Panc1 (cell line): ENCODE measurements around the gene SDK1.

Source experiments
- POLR2AphosphoS5 ChIP-seq: IDR thresholded peaks from 2 replicates; pipeline ENCODE4 v1.6.1; 2012; ENCODE audit warnings: mild to moderate bottlenecking, low read depth, low read length, moderate library complexity
- SIN3A ChIP-seq: IDR thresholded peaks from 2 replicates; pipeline ENCODE4 v1.6.1; 2012; ENCODE audit warnings: low read depth, mild to moderate bottlenecking, low read length, moderate library complexity, borderline replicate concordance; ENCODE audit not compliant: insufficient read depth
- TCF7L2 ChIP-seq: IDR thresholded peaks from 2 replicates; pipeline ENCODE4 v1.6.1; 2011; ENCODE audit warnings: mild to moderate bottlenecking, low read depth, low read length, inconsistent platforms
- TF ChIP-seq, protein P1 (sequence below): fragments of 450-650 bp; IDR thresholded peaks from 2 replicates; pipeline ENCODE4 v1.5.1; 2017; ENCODE audit warnings: mild to moderate bottlenecking
- TF ChIP-seq, protein P2 (sequence below), 2 experiments: IDR thresholded peaks; 2 replicates each; pipeline ENCODE4 v1.6.1; 2011 to 2012; ENCODE audit warnings: low read depth in 2 of 2, control low read depth in 1 of 2, low read length in 1 of 2, mild to moderate bottlenecking in 1 of 2, moderate library complexity in 1 of 2; ENCODE audit not compliant: insufficient read depth in 1 of 2

DNA sequence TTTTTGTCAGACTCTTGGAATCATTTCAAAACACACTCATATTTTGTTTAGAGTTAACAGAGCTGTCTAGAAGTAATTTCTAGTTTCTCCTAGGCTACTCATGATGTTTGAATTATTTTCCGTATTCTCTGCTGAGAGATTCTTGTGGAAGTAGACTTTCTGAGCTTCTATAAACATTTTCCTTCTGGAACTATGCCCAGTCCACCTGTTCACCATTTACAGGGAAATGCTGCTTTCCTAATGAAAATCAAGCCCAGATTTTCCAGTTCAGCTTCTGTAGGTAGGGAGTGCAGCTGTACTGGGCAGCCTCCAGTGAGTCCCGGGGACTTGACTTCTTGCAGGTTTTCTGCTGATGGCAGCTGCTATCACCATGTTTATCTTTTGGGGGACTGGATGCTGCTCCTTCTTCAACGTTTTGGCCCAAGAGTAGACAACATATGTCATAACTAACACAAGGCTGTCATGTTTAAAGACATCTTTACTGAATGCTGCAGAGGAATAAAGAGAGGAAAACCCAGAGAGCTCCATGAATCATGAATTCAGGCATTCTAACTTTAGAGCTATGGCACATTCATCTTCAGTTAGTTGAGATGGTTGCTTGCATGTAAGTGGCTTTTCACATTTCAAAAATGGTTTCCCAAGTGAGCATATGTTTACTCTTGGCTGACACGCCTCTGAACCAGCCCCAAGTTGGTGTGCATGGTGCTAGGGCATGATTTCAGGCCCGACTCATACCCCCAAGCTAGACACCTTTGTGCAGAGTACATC is 85.6 kb downstream of the SDK1 start:
- TF ChIP-seq, protein P1, sequence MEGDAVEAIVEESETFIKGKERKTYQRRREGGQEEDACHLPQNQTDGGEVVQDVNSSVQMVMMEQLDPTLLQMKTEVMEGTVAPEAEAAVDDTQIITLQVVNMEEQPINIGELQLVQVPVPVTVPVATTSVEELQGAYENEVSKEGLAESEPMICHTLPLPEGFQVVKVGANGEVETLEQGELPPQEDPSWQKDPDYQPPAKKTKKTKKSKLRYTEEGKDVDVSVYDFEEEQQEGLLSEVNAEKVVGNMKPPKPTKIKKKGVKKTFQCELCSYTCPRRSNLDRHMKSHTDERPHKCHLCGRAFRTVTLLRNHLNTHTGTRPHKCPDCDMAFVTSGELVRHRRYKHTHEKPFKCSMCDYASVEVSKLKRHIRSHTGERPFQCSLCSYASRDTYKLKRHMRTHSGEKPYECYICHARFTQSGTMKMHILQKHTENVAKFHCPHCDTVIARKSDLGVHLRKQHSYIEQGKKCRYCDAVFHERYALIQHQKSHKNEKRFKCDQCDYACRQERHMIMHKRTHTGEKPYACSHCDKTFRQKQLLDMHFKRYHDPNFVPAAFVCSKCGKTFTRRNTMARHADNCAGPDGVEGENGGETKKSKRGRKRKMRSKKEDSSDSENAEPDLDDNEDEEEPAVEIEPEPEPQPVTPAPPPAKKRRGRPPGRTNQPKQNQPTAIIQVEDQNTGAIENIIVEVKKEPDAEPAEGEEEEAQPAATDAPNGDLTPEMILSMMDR, result no peak
- TF ChIP-seq POLR2AphosphoS5 (no peak), TCF7L2 (no peak), SIN3A (no peak)
- TF ChIP-seq, protein P2, sequence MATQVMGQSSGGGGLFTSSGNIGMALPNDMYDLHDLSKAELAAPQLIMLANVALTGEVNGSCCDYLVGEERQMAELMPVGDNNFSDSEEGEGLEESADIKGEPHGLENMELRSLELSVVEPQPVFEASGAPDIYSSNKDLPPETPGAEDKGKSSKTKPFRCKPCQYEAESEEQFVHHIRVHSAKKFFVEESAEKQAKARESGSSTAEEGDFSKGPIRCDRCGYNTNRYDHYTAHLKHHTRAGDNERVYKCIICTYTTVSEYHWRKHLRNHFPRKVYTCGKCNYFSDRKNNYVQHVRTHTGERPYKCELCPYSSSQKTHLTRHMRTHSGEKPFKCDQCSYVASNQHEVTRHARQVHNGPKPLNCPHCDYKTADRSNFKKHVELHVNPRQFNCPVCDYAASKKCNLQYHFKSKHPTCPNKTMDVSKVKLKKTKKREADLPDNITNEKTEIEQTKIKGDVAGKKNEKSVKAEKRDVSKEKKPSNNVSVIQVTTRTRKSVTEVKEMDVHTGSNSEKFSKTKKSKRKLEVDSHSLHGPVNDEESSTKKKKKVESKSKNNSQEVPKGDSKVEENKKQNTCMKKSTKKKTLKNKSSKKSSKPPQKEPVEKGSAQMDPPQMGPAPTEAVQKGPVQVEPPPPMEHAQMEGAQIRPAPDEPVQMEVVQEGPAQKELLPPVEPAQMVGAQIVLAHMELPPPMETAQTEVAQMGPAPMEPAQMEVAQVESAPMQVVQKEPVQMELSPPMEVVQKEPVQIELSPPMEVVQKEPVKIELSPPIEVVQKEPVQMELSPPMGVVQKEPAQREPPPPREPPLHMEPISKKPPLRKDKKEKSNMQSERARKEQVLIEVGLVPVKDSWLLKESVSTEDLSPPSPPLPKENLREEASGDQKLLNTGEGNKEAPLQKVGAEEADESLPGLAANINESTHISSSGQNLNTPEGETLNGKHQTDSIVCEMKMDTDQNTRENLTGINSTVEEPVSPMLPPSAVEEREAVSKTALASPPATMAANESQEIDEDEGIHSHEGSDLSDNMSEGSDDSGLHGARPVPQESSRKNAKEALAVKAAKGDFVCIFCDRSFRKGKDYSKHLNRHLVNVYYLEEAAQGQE (IDR thresholded peaks at IDR 0.05; ENCODE audit: insufficient read depth in 1 of 2, low read depth in 2 of 2, low read length in 1 of 2), result no peak
